Measurements from ENCODE around the gene NANOS1.

DNA sequence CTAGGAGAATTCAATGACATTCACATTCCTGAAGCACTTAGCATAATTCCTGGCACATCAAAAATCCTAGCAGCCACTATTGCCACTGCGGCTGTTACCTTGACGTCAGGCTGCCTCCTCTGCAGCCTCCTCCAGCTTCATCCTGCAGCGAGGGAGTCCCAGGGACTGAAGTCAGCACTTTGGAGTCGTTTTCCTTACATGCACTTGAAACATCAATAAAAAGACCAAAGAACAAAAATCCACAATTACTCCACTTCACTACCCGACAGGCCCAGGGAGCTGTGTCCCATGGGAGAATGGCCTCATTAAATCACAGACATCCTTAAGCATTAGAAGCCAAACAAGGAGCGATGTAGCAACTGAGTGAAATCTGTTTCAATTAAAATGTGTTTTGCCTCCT lies 48.6 kb upstream of the NANOS1 start:
- TF ChIP-seq, protein P1, sequence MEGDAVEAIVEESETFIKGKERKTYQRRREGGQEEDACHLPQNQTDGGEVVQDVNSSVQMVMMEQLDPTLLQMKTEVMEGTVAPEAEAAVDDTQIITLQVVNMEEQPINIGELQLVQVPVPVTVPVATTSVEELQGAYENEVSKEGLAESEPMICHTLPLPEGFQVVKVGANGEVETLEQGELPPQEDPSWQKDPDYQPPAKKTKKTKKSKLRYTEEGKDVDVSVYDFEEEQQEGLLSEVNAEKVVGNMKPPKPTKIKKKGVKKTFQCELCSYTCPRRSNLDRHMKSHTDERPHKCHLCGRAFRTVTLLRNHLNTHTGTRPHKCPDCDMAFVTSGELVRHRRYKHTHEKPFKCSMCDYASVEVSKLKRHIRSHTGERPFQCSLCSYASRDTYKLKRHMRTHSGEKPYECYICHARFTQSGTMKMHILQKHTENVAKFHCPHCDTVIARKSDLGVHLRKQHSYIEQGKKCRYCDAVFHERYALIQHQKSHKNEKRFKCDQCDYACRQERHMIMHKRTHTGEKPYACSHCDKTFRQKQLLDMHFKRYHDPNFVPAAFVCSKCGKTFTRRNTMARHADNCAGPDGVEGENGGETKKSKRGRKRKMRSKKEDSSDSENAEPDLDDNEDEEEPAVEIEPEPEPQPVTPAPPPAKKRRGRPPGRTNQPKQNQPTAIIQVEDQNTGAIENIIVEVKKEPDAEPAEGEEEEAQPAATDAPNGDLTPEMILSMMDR (IDR thresholded peaks at IDR 0.05): no peak
- no peak for TF ChIP-seq POLR2A (IDR thresholded peaks at IDR 0.05)

All from right lobe of liver (tissue), 4 donors.